Measurements from ENCODE around the gene SNRPB.

DNA sequence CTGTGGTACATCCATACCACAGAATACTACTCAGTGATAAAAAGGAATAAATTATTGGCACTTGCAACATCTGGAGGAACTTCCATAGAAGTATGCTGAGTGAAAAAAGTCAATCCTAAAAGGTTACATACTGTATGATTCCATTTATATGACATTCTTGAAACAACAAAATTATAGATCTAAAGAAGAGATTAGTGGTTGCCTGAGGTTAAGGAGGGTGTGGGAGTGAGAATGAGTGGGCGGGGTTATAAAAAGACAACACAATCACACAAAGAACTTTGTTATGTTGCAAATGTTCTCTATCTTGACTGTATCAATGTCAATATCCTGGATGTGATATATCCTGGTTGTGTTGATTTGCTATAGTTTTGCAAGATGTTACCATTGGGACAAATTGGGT is 21.2 kb downstream of the SNRPB start:
- TF ChIP-seq SP1 (IDR thresholded peaks at IDR 0.05), result no peak
- no peak for TF ChIP-seq SP1 (CRISPR knock-in tag; IDR thresholded peaks at IDR 0.05)
- TF ChIP-seq CEBPB (IDR thresholded peaks at IDR 0.05; ENCODE audit: borderline replicate concordance, low read depth, low read length), result no peak
- TF ChIP-seq TARDBP (CRISPR knock-in tag; IDR thresholded peaks at IDR 0.05), result no peak
- TF ChIP-seq NONO (IDR thresholded peaks at IDR 0.05), result no peak
- no peak for TF ChIP-seq NONO (CRISPR knock-in tag; conservative IDR thresholded peaks at IDR 0.05)
- no peak for TF ChIP-seq REPIN1 (CRISPR knock-in tag; IDR thresholded peaks at IDR 0.05; ENCODE audit: borderline replicate concordance, low read depth)
- no peak for TF ChIP-seq CHD2 (IDR thresholded peaks at IDR 0.05; ENCODE audit: low read depth, low read length)
- TF ChIP-seq BRD4 (CRISPR knock-in tag; IDR thresholded peaks at IDR 0.05), result no peak
- TF ChIP-seq KLF6 (CRISPR knock-in tag; IDR thresholded peaks at IDR 0.05), result no peak
- TF ChIP-seq, protein P1, sequence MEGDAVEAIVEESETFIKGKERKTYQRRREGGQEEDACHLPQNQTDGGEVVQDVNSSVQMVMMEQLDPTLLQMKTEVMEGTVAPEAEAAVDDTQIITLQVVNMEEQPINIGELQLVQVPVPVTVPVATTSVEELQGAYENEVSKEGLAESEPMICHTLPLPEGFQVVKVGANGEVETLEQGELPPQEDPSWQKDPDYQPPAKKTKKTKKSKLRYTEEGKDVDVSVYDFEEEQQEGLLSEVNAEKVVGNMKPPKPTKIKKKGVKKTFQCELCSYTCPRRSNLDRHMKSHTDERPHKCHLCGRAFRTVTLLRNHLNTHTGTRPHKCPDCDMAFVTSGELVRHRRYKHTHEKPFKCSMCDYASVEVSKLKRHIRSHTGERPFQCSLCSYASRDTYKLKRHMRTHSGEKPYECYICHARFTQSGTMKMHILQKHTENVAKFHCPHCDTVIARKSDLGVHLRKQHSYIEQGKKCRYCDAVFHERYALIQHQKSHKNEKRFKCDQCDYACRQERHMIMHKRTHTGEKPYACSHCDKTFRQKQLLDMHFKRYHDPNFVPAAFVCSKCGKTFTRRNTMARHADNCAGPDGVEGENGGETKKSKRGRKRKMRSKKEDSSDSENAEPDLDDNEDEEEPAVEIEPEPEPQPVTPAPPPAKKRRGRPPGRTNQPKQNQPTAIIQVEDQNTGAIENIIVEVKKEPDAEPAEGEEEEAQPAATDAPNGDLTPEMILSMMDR (CRISPR knock-in tag; IDR thresholded peaks at IDR 0.05), result no peak
- TF ChIP-seq KLF13 (CRISPR knock-in tag; IDR thresholded peaks at IDR 0.05), result no peak
- TF ChIP-seq POGZ (CRISPR knock-in tag; IDR thresholded peaks at IDR 0.05), result no peak
